Psoas muscle (tissue), 8 donors: Measurements from ENCODE around the gene RAB11FIP4. TPM values are rescaled to one million over a fixed set of nuclear protein-coding genes. Genes with fewer than 3 reads are reported as not detected.

Experiments
- ATAC-seq, 4 donors: fragments of 200-7000 bp; cut with Tn5 transposase; one replicate each; pipeline ENCODE4 v1.9.1; 2020; ENCODE audit warnings: moderate library complexity in 3 of 4, mild to moderate bottlenecking in 2 of 4
- DNase-seq, 2 donors: peaks; one replicate each; pipeline ENCODE4 v3.0.0-alpha.2; 2020
- H3K27ac ChIP-seq: fragments of 200-600 bp; one replicate; pipeline ENCODE4 v1.8.0; 2022
- H3K27me3 ChIP-seq, 3 donors: fragments of 200-600 bp in 1 of 3; one replicate each; pipeline versions ENCODE4 v1.6.1 to v1.8.0; 2013 to 2022; ENCODE audit warnings: low read length in 2 of 3, mild to moderate bottlenecking in 2 of 3, moderate library complexity in 1 of 3; ENCODE audit not compliant: insufficient read depth in 3 of 3
- H3K36me3 ChIP-seq, 2 donors: fragments of 200-600 bp in 1 of 2; one replicate each; pipeline versions ENCODE4 v1.6.1 to v1.8.0; 2013 to 2022; ENCODE audit warnings: low read depth in 1 of 2, mild to moderate bottlenecking in 1 of 2, moderate library complexity in 1 of 2; ENCODE audit not compliant: insufficient read depth in 1 of 2
- H3K4me1 ChIP-seq: fragments of 200-600 bp; one replicate; pipeline ENCODE4 v1.8.0; 2022
- H3K4me3 ChIP-seq: fragments of 200-600 bp; one replicate; pipeline ENCODE4 v1.8.0; 2022; ENCODE audit warnings: mild to moderate bottlenecking
- H3K9me3 ChIP-seq: fragments of 200-600 bp; one replicate; pipeline ENCODE4 v1.8.0; 2022
- WGBS, 3 donors: extraction: QIAGEN DNeasy Blood & Tissue Kit; methylation state at CpG; one replicate each; pipeline versions ENCODE4 v1.1.6 to v1.1.7; 2013; 5-methylcytosine and 5-hydroxymethylcytosine counted together
- intact Hi-C, 2 donors: fragments of 100-400 bp; cut with DNase I; formaldehyde crosslinking; loops; one replicate each; pipeline versions ENCODE4 v1.11.0 to v1.14.2; 2022
- polyA plus RNA-seq, 3 donors: library from polyadenylated mRNA; stranded (reverse); fragments of 200-250 nt; gene quantifications; one replicate each; pipeline ENCODE4 v1.2.3, GENCODE V29; 2013
- total RNA-seq, 4 donors: library from RNA; stranded (reverse); fragmentation: NEBNext Ultra II Directional in 2 of 4; extraction: Animal tissue kit (Norgen Biotek cat#: 25700) in 2 of 4; gene quantifications; one replicate each; pipeline versions ENCODE4 v1.2.1 to v1.2.4, GENCODE V29; 2021 to 2023
- TF ChIP-seq, protein P1 (sequence below): fragments of 200-600 bp; IDR thresholded peaks from one replicate; pipeline ENCODE4 v1.8.0; 2022; ENCODE audit warnings: antibody characterized with exemption
- donor health status: healthy with polysubstance abuse.
- donor health status: DM: no; HTN: no; CAD: no; lungs with moderate emphysema.
- donor health status: Bipolar disorder and iron deficiency.
- donor health status: healthy.
- donor health status: DM: yes; HTN: yes; CAD: no.
- donor health status: DM: no; HTN: no; CAD: no.
- donor health status: DM: no; HTN: no; CAD: no.
- donor health status: DM: yes; HTN: yes; CAD: no.

RAB11FIP4 gene
- total and polyA plus RNA-seq, 7 donors, result 0.04 to 1.8 (median 0.41) TPM

DNA sequence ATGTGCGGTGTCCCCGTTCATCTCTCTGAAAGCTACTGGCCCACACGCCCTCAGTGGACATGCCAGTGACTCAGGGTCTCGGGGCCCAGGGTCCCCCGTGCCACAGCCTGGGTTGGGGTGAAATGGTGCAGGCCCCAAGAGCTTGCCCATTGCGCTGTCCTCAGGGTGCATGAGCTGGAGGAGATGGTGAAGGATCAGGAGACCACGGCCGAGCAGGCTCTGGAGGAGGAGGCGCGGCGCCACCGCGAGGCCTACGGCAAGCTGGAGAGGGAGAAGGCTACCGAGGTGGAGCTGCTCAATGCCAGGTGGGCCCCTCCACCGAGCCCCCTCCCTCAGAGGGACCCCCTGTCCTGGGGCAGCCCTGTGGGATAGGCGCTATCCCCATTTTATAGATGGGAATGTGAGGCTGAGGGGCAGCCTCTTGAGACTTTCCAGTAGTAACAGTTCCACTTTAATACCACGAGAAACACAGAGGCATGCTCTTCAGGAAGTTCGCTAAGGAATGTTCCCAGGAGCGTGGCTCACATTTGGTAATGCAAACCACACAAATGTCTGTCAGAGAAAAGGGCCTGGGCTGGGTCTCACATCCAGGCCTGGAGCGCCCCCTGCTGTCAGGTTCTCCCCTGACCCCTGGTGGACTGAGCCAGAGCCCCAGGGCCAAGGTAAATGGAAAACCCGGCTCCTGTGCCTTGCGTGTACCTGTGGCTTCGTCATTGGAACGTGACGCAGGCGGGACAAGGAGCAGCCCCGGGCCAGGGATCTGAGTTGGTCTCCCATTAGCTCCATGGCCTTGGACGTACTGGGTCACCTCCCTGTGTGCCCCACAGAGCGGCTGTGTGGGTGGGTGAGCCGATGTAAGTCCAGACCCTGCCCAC, 133.7 kb downstream of the RAB11FIP4 start:
- no peaks in the 10 kb centered on the region for H3K4me1 ChIP-seq
- TF ChIP-seq, protein P1, sequence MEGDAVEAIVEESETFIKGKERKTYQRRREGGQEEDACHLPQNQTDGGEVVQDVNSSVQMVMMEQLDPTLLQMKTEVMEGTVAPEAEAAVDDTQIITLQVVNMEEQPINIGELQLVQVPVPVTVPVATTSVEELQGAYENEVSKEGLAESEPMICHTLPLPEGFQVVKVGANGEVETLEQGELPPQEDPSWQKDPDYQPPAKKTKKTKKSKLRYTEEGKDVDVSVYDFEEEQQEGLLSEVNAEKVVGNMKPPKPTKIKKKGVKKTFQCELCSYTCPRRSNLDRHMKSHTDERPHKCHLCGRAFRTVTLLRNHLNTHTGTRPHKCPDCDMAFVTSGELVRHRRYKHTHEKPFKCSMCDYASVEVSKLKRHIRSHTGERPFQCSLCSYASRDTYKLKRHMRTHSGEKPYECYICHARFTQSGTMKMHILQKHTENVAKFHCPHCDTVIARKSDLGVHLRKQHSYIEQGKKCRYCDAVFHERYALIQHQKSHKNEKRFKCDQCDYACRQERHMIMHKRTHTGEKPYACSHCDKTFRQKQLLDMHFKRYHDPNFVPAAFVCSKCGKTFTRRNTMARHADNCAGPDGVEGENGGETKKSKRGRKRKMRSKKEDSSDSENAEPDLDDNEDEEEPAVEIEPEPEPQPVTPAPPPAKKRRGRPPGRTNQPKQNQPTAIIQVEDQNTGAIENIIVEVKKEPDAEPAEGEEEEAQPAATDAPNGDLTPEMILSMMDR, result peak; percentile 95

DNA sequence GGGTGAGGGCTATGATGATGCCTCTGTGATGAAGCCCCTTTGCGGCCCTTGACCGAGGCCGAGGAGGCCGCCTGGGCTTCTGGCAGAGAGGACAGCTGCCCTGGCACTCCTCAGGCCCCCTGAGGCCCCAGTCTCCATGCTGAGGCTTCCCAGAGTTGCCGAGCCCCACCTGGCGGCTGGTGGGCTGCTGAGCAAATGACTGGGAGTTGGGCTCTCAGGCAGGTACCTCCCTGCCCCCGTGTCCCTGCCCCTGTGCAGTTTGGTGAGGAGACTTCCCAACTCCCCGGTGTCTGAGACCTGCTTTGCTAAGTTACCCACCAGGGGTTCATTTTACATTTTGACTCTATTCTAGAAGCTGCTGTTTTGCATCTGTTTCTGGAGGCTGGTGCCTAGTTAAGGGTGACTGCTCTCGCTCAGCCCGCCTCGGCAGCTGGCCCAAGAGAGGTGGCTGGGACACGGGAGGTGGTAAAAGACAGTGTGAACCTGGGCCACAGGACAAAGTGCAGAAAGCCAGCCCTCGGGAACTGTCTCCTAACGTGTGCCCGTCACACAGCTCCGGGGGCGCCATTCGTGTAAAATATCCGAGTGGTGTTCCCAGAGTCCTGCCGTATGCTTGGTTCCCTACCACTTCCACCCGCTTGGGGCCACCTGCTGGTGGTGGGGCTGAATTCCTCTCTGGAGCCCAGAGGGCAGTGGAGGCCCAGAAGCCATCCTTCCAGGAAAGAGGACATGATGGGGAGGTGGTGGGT, 134.5 kb downstream of the RAB11FIP4 start:
- 65 to 70% (median 66%) methylated on average over 21 of the region's 21 CpGs for WGBS, 3 donors
- no peaks in the 10 kb centered on the region for H3K36me3 ChIP-seq
- ATAC-seq, result peak in 2 of 4 donors; percentile 26 to 43
- intact Hi-C loops, result loop anchor here (1.0 to 2.0 kb wide), 2 partner anchors 89 to 137 kb away; no protein-coding TSS in a partner anchor
- no peaks in the 10 kb centered on the region for H3K9me3 ChIP-seq
- no peaks in the 10 kb centered on the region for H3K27me3 ChIP-seq
- H3K4me3 ChIP-seq, result no peak overlapping the region
- no peak for DNase-seq
- no peak overlapping the region for H3K27ac ChIP-seq
- TF ChIP-seq, protein P1, result no peak
- H3K4me1 ChIP-seq, result no peaks in the 10 kb centered on the region

More for the DNA sequence above, 133.7 kb downstream of the RAB11FIP4 start:
- Histone ChIP-seq H3K9me3 (no peaks in the 10 kb centered on the region), H3K27me3 (no peaks in the 10 kb centered on the region), H3K27ac (no peak overlapping the region), H3K36me3 (no peaks in the 10 kb centered on the region), H3K4me3 (no peak overlapping the region)
- DNase-seq, result peak; percentile 88 to 92
- peak; percentile 92 to 98 (median 95) for ATAC-seq
- intact Hi-C loops, result loop anchor here (1.0 to 2.0 kb wide), 2 partner anchors 88 to 136 kb away; no protein-coding TSS in a partner anchor
- 66 to 68% (median 67%) methylated on average over 31 of the region's 31 CpGs for WGBS, 3 donors

DNA sequence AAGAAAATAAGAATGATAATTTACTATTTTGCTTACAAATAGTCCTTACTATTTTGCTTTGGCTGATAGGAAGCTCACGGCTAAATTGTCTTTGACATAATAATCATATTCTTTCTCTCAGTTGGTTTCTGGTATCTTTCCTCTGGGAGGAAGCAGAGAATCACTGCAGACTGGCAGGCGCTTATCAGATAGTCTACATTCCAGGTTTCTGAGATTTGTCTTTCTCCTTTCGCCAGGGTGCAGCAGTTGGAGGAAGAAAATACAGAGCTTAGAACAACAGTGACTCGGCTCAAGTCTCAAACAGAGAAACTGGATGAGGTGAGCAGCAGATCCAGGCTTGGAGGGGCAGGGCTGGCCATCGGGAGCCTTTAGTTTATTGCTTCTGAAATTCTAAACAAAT, 136.1 kb downstream of the RAB11FIP4 start:
- Histone ChIP-seq H3K9me3 (no peaks in the 10 kb centered on the region), H3K27me3 (no peaks in the 10 kb centered on the region), H3K36me3 (no peaks in the 10 kb centered on the region), H3K27ac (no peak overlapping the region), H3K4me3 (no peak overlapping the region), H3K4me1 (no peaks in the 10 kb centered on the region)
- intact Hi-C loops, result no loop called here
- no peak for ATAC-seq
- 71 to 77% (median 71%) methylated on average over 5 of the region's 5 CpGs for WGBS, 3 donors
- no peak for DNase-seq
- TF ChIP-seq, protein P1, result no peak

DNA sequence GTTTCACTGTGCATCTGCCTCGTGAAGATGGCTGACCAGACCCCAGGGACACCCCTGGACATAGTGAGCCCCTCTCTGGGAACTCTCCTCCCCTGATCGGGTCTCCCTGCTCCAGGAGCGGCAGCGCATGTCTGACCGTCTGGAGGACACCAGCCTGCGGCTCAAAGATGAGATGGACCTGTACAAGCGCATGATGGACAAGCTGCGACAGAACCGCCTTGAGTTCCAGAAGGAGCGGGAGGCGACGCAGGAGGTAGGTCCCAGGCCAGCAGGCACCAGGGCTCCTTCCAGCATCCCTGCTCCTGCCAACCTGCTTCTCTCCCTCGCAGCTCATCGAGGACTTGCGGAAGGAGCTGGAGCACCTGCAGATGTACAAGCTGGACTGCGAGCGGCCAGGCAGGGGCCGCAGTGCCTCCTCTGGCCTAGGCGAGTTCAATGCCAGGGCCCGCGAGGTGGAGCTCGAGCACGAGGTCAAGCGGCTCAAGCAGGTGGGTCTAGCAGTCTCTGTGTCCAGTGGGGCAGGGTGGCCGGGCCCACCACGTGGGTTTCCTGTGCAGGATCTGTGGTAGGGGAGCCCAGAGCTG, 136.9 kb downstream of the RAB11FIP4 start:
- Histone ChIP-seq H3K27me3 (no peaks in the 10 kb centered on the region), H3K36me3 (no peaks in the 10 kb centered on the region), H3K4me1 (no peaks in the 10 kb centered on the region), H3K27ac (no peak overlapping the region), H3K4me3 (no peak overlapping the region), H3K9me3 (no peaks in the 10 kb centered on the region)
- ATAC-seq (no peak), DNase-seq (no peak)
- WGBS, 3 donors, result 91 to 92% (median 92%) methylated on average over 26 of the region's 26 CpGs
- TF ChIP-seq, protein P1, result no peak
- intact Hi-C loops, result no loop called here
